Astrocyte (in vitro differentiated cells and primary cell): Measurements from ENCODE around the gene PAQR4.

Experiments used
- CTCF ChIP-seq: IDR thresholded peaks from 2 replicates; pipeline ENCODE4 v1.5.1; 2011; ENCODE audit warnings: low read depth, mild to moderate bottlenecking, inconsistent platforms, low read length, moderate library complexity; ENCODE audit not compliant: insufficient read depth
- EZH2 ChIP-seq: IDR thresholded peaks from 2 replicates; pipeline ENCODE4 v1.6.1; 2012; ENCODE audit warnings: mild to moderate bottlenecking, low read length, inconsistent platforms; ENCODE audit not compliant: insufficient read depth

GRCh38 chr16:2986623-2987188 is 17.6 kb downstream of the PAQR4 start:
- TF ChIP-seq EZH2 (no peak), CTCF (no peak)
